NCI-H2227 treated with DMSO at 0.1 percent for 48 hours (cell line): ENCODE results near the gene CLEC9A.

Experiments used
- DNase-seq: peaks from one replicate; lab custom pipeline; 2025; lab: John Stamatoyannopoulos, UW

CLEC9A gene

GRCh38 chr12:10067942-10068341 lies 37.5 kb downstream of the CLEC9A start:
- no peak for DNase-seq

GRCh38 chr12:10068644-10069043 lies 38.2 kb downstream of the CLEC9A start:
- DNase-seq, result no peak

- DNase-seq, result no peak
These were observed 38.6 kb downstream of the CLEC9A start for GRCh38 chr12:10069099-10069498.

DNA sequence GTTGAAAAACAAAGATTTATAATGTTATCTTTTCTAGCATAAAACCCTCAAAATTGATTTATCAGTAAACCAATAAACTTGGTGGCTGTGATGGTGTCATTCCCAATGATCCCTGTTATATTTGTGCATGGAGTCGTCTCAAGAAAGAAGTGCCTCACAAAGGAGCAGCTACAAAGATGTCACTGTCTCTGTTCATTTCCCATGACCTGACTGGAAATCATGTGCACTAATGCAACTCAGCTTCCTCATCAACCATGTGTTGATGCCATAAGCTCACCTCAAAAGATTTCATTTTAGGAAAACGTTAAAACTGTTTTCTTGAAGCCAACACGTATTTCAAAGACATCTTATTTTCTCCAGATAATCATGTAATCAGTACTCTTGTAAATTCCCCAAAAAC lies 39.5 kb downstream of the CLEC9A start:
- no peak for DNase-seq

DNA sequence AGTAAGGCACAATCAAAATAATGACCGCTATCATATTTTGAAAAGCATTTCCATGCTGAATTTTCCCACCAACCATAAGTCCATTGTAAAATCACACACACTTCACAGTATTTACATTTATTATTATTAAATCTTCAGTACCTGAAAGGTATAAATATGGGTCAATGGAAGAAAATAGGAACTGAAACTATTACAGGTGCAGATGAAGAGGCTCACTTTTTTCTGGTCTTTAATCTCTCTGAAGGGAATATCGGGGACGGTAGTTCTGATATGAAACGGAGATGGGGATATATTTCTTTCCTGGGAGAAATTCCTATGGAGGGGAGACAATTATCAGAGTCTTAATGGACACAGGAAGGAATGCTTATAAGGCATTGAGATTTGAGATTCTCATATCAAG lies 39.9 kb downstream of the CLEC9A start:
- no peak for DNase-seq

DNA sequence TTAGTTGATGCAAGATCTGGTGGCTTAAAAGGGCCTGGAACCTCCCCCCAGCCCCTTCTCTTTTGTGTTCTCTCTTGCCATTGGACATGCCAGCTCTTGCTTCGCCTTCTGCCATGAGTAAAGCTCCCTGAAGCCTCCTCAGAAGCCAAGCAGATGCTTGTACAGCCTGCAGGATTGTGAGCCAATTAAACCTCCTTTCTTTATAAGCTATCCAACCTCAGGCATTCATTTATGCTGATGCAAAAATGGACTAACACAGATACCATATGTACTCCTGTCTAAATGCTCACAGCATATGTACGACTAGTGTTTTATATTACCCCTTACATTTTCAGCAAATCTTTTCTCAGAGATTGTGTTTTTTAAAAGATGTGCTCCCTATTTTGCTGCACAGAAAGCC lies 41.6 kb downstream of the CLEC9A start:
- DNase-seq, result no peak

- DNase-seq, result no peak
These were observed 42.8 kb downstream of the CLEC9A start for GRCh38 chr12:10073261-10073660.

GRCh38 chr12:10075451-10075850 lies 45.0 kb downstream of the CLEC9A start:
- no peak for DNase-seq

- DNase-seq, result no peak
These were observed 51.8 kb downstream of the CLEC9A start for GRCh38 chr12:10082117-10082874.

DNA sequence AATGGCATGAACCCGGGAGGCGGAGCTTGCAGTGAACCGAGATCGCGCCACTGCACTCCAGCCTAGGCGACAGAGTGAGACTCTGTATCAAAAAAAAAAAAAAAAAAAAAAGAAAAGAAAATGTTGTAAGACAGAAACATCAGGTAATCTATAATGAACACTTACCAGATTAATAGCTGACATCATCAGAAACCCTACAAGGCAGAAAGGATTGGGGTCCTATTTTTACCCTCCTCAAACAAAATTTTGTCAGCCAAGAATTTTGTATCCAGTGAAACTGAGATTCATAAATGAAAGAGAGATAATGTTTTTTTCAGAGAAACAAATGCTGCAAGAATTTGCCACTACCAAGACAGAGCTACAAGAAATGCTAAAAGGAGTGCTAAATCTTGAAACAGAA lies 54.3 kb downstream of the CLEC9A start:
- no peak for DNase-seq

- DNase-seq, result no peak
These were observed 55.9 kb downstream of the CLEC9A start for GRCh38 chr12:10086387-10086786.

DNA sequence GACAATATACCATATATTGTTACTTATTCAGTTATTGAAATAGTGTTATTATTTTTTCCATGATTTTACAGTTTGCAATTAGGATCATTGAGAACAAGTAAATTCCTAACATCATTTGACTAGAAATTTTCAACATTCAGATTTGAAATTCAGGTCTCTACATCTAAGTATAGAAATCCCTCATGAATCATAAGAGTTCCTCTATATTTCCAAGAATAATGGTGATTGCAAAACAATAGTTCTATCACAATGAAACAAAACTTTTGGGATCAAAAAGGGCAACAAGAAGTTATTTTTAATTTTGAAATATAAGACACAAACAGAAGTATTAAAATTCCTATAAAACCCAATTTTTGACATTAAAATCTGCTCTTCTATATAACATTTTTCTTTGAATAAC lies 57.5 kb downstream of the CLEC9A start:
- no peak for DNase-seq

DNA sequence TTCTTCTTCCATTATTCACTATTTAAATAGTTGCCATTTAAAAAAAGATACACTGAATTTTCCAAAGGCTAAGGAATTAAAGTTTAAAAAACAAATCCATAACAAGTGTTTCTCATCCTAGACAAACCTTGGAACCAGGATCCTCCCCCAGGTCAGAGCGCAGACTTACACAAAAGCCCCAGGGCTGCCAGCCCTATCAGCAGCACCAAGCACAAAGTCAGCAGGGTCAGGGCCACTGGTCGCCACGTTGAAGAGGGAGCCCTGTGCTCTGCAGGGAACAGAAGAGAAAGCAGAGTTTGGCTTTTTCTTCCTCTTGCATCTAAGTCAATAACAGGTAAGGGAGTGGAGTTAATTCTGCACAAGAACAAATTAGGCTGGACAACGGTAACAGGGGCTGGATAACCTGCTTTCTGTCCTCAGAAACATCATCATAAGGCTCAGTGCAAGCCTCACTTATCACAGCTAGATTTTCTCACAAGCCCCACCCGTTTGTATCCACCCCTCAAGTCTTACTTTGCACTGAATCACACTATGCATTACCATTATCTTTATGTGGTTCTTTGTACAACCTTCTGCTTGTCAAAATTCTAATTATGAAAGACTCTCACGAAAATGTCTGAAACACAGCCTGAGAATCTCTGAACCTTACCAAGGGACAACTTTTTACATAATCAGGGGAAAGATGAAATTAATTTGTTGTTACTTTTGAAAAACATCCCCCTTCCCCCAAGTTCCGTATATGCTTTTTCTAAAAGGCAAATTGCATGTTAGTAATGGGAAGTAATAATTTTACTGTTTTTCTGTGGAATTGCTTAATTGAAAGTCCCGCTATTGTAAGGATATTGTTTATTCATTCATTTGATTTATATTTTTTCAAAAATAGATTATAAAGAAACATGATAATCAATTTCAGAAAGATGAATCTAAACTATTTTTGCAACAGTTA lies 58.7 kb downstream of the CLEC9A start:
- no peak for DNase-seq

- DNase-seq, result no peak
These were observed 64.3 kb downstream of the CLEC9A start for GRCh38 chr12:10094646-10095395.

DNA sequence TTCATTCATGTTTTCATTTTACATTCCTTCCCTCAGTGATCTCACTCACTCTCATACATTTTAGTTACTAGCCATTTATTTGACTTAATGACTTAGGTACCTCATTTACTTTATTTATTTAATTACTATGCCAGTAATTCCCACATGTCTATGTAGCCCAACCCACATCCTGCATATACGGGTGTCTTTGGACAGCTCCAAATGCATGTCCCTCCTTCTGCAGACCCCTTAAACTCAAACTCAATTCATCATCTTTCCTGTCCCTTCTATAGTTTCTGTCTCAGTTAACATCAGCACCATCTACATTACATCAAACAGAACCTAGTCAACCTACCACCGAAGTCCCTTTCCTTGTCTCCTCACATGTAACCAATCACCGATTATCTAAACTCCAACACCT lies 65.5 kb downstream of the CLEC9A start:
- DNase-seq, result no peak

DNA sequence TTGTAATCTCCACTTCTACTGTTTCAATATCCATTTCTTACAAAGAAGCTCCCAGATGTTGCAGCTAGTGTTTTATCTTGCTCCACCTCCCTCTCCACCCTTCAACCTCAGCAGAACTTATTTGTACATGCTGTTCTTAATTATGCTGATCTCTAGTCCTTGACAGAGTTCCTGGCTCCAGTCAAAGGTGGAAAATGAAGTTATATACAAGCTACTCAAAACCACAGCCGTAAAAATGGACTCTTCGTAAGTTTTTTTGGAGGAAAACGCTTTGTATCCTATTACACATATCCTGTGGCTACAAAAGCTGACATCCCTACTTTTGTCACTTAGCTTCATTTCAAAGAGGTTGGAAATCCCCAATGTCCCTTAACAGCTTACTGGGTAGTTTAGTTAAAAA lies 67.0 kb downstream of the CLEC9A start:
- no peak for DNase-seq

GRCh38 chr12:10098791-10099190 lies 68.3 kb downstream of the CLEC9A start, which contains the start of gene CLEC1A:
TSS of gene CLEC1A (minus strand) at chr12:10098985. CDS start at chr12:10098922, 63 bp downstream.
- DNase-seq, result no peak

DNA sequence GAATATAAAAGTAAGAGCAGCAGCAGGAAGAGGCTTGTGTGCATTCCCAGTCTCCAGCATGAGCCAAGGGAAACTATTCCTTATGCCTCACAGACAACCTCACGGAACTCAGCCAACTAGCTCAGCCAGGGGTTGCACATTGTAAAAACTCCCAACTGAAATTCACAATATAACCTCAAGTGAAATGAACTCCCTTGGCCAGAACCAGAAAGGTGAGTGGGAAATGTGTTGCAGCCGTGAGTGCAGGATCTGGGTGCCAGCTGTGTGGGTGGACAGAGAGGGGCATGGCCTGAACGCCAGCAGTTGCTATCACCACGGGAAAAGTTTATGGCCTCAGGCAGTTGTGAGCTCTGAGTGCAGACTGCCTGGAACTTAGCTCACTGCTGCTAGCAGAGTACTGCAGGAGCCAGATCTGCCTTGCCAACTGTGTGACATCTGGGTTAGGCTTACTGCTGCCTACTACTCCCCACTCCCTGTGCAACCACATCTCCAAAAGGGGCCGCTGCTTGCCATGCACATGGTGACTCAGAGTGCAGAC lies 70.6 kb downstream of the CLEC9A start:
- no peak for DNase-seq

DNA sequence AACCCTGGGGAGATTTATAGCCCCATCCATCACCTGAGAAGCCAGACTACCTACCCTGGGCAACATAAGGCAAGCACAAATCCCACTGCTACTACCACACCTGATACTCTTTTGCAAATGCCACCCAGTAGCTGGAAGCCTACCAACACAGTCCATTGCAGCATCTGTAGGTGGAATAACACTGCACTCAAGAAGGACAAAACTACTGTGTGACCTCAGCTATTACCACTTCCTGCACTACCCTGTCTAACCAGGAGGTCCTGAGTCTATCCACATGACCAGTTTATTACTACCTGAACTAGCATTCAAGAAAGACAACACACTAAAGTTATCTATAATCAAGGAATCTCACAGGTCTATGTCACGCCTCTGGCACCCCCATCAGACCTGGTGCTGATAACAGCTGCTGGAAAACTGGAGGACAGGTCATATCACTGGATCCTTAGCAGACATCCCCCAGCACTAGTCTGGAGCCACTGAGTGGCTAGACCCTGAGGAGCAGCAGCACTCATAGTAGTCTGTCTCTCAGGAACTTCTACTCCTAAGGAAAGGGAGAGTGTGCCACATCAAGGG lies 71.3 kb downstream of the CLEC9A start:
- no peak for DNase-seq

GRCh38 chr12:10102322-10102721 lies 71.8 kb downstream of the CLEC9A start:
- no peak for DNase-seq

GRCh38 chr12:10110256-10110844 lies 79.9 kb downstream of the CLEC9A start:
- no peak for DNase-seq
